ENCODE results near the gene NPFFR1.

Gene NPFFR1, protein sequence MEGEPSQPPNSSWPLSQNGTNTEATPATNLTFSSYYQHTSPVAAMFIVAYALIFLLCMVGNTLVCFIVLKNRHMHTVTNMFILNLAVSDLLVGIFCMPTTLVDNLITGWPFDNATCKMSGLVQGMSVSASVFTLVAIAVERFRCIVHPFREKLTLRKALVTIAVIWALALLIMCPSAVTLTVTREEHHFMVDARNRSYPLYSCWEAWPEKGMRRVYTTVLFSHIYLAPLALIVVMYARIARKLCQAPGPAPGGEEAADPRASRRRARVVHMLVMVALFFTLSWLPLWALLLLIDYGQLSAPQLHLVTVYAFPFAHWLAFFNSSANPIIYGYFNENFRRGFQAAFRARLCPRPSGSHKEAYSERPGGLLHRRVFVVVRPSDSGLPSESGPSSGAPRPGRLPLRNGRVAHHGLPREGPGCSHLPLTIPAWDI
- 0 to 0.20 (median 0.04) reads per million in 18 experiments for total RNA-seq

DNA sequence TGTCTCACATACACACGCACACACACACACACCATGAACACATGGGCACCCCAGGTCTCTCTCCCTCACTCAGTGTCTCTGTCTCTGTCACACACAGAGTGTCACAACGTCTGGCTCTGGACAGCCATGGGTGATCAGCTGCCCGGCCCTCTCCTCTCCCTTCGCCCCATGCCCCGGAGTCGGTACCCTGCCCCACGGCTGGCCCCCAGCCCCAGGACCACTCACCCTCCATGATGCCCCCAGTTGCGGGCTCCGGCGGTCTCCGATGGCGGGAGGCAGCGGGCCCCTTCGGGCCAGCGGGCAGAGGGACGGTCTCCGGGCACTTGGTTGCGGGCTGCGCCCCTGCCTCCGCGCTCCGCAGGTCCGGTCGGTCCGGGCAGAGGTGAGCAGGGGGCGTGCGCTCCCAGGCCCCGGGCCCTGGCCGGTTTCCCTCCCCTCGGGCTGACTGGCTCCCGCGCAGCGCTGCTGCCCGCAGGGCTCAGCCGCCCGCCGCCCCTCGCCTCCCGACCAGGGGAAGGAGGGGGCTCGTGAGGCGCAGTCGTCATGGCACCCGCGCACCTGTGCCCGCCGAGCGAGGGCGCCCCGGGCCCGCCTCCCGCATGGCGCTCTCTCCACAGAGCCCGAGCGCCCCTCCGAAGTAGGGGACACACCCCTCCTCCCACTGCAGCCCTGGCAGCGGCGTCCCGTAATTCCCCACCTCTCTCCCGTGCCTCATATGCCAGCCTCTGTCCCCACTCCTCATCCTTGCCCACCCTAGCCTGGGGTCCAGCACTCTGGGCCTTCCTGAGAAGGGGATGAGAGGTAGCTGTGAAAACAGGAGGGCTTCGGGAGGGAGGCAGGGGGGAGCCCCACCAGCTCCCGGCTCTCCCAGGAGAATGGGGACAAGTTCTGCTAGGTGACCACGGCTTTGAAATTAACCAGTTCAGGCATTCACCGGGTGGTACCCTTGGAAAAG, at the start of gene NPFFR1:
NPFFR1 (minus strand) TSS at position 560 of the 955 bp plus-strand sequence; CDS start at position 232, 328 bp downstream.
- DNase-seq: no peak

DNA sequence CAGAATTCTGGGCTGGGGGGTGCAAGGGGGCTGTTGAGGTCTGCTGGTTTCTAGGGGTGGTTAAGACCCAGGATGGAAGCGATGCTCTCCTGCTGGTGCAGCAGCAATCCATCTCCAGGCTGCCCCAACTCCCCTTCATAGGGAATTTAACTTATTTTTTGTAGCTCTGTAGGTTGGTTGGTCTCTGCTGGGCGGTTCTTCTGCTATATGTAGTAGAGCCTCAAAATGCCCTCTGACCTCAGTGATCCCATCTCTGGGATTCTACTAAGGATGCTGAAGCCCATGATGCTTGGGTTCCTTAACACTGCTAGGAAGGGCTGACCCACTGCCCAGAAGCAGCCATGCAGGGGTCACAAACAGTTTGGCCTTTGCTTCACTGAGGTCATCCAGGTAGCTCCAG, 49.5 kb upstream of the NPFFR1 start:
- DNase-seq: no peak

DNA sequence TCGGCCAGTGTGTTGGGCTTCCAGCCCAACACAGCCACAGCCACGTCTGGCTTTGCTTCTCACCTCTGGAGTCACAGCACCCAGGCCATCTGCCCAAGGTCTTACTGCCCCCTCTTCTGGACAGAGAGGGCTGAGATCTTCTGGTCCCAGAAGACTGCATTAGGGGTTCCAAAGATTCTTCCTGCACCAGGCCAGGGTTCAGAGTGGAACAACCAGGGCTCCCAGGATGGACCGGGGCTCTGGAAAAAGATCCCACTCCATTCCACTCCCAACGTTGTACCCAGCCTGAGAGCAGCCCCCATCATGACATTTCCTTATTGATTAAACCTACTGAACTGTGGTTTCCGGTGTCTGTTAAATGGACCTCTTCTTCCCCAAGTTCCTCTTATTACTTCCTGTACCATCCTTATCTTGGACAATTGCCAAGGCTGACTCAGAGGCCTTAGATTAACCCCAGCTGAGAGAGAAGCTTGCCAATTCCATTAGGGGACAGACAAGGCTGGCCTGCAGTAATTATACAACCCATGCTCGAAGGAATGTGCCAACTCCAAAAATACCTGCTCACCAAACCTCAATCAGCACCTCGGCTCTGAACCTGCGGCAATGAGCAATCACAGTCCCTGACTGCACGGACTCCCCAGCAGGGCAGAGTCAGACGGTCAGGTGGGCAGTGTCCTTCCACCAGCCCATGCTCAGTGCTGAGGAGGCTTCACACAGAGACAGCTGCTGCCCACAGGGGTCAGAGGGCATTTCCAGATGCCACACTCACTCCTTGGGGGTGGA, 47.9 kb upstream of the NPFFR1 start:
- peak; percentile 91 to 97 for DNase-seq

DNA sequence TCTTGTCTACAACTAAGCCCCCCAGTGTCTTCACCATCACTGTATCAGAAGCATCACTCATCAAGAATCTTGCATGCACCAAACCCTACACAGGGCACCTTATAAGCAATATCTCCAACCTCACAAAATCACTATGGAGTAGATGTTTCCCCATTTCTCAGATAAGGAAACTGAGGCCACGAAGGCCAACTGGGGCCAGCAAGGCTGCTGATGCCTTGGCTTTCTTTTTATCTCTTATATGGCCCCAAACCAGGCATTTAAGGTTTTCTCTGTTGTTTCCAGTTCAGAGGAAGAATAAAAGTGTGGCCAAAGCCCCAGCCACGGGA, 47.3 kb upstream of the NPFFR1 start:
- DNase-seq: no peak

DNA sequence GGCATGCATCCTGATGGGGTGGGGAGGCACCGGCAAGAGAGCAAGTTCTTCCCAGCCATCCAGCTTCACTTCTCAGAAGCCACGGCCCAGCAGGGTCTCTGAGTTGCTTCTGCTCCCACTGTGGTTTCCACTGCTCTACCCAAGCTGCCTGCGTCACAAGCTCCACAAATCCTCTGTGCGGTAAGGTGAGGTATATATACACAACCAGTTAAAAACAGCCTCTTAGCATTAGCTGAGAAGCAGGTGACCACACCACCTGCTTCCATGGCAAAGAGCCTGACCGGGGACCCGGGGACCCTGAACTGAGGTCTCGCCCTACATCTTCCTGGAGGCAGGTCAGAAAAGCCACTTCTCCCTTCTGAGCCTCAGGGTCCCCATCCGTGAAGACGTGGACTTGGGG, 46.9 kb upstream of the NPFFR1 start:
- no peak for DNase-seq

DNA sequence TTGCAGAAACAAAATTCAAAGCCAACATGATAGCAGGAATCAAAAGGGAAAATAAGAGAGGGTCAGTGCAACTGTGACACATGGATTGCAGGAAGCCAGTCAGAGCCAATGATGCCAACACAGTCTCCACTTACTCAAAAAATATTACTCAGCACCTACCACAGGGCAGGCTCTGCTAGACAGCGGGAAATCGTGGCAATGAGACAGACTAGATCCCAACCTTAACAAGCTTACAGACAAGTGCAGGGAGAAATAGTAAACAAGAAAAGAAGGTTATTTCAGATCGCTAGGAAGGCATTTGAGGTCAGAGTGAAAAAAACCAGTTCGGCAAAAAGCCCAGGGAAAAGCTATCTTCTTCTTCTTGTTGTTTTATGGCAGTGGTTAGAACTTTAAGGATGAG, 45.2 kb upstream of the NPFFR1 start:
- no peak for DNase-seq

DNA sequence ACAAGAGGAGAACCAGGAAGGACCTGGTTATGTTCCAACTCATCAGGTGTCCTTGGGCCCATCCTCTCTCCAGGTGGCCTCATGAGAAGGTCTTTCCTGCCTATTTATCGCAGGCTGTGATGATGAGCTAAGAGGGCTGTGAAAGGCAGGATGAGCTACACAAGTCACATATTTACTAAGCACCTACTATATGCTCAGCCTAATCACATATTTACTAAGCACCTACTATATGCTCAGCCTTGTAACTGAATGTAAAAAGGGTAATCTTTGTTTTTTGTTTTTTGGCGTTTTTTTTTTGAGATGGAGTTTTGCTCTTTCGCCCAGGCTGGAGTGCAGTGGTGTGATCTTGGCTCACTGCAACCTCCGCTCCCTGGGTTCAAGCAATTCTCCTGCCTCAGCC, 44.2 kb upstream of the NPFFR1 start:
- DNase-seq: no peak

DNA sequence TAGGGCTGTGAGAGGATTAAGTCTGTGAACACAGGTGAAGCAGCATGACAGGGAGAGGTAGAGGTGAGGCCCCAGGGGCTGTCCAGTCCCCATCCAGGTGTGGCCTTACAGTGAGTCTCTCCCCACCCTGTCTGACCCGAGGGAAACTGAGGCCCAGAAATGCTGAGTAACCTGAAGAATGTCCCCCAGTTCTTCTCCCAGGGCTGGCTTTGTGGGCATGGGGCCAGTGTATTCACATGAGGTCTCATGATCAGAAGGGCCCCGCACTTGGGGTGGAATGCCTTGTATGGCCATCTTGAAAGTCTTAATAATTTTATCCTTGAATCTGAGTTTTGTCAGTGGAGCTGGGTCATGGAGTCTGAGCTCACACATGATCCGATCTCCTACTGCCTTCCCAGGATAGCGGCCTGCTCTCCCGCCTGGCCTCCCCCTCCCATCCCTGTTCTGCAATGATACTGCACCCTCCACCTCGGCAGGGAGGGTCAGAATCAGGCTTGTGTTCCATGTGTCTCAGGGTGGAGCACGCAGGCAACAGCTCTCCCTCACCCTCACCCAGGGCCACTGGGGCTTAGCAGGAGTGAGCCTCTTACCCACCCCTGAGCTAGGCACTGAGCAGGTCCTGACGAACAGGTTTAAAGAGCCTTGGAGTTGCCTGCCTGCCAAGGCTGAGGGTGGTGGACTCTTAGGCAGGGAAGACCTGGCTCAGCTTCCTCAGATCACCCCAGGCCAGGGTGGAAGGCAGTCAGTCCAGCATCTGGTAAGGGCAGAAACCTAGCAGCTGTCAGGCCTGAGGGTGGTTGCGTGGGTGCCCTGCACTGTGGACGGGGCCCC, 41.4 kb upstream of the NPFFR1 start:
- no peak for DNase-seq

DNA sequence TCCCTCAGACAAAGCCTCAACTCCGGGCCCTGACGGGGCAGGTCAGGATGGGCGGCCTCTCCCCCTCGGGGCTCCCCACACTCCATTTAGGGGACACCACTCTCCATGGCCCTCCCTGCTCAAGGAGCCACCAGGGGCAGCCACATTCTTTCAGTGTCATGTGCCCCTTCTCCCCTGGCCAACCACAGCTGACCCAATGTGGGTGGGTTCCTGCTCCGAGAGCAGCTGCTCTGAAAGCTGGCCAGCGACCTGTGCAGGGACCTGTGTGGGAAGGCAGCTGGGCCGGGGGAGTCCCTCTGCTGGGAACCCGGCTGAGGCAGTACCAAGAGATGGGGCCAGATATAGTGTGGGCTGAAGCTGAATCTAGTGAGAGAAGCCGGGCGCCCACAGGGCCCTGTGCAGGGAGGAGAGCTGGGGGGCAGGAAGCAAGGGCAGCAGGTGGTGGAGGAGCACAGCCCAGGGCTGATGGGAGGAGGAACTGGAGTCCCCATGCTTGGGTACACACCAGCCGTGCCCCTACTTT, 40.6 kb upstream of the NPFFR1 start:
- DNase-seq: peak in 1 of 2 donors; percentile 37

DNA sequence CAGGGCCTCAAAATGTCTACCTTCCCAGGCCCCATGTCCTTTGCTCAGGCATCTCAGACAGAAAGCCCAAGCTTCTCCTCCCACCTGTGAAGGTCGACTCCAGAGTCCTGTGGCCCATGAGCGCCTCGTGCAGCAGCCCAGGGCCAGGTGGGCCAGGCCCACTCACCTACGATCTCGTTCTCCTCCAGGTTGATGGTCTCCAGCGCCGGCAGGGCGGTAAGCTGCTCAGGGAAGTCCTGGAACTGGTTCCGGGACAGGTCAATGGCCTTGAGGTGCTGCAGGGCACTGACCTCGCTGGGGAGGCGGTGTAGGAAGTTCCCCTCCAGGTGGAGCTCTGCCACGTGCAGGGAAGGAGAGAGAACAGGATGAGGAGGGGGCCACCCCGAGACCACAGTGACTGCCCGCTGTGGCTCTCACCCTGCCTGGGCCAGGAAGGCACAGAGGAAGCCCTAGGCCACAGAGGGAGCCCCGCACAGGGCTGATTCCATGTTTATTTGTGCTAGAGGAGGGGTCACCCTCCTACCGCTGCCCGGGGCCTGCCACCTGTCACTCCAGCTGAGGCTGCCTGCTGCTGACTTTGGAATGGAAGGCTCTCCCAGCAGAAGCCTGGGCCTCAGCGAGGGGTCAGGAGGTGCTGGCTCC, 40.0 kb upstream of the NPFFR1 start:
- DNase-seq: no peak

DNA sequence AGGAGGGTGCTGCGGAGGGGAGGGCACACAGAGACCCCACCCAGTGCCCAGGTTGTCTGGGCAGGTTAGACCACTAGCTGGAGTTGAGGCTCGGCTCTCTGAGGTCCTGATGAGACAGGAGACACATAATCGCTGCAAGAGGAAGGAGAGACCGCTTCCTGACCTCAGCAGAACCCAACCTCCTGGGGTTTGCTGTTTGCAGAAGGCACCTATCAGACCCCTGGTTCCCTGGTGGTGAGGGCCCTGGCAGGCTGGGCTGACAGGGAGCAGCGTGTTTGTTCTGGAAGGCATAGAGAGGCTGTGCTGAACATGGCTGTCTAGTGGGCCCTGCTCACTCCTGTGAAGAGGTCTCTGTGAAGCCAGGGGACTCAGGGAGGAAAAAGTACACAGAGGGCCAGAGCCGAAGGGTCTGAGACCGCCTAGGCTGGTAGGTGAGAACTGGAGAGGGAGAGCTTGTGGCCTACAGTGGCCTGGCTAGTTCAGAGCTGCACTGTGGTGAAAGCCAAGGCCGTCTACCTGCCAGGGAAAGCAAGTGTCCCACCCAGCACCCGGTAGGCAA, 39.4 kb upstream of the NPFFR1 start:
- no peak for DNase-seq

DNA sequence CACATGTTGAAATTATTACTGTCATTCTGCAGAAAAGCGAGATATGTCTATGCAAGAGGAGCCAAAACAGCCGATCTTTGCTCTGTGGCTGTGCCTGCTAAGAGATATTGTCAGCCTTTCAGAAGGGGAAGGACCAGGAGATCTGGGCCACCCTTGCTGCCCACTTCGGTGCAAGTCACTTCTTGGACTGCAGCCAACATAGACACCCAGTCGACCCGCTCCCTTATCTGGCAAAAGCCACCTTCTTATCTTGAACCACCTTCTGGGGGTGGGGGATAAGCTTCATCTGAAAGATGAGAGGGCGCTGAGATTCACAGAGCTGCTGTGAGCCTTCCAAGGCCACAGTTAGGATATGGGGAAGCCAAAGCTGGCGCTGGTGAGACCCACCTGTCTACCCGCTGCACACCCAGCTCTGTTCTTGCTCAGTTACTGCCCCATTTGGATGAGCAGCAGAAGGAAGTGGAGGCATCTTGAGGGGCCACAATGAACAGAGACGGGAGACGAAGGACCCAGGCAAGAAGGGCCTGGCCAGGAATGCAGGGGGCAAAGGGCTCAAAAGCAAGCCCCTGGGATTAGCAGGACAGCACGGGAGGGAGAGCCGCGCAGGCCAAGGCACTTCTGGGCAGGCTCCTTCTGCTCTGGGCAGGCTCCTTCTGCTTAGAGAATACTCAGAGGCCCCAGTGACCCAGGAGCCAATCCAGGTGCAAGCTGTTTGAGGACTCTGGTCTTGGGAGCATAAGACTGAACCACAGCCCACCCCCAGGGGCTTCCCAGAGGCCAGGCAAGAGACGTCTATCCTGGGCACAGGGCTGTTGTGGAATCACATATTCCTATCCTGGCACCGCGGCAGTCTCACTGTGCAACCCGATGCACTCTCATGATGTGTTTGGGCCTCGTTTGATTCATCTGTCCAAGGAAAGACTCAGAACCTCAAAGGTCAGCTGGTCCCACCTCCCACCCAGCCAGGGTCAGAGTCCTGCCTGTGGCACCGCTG, 38.4 kb upstream of the NPFFR1 start:
- DNase-seq: no peak

DNA sequence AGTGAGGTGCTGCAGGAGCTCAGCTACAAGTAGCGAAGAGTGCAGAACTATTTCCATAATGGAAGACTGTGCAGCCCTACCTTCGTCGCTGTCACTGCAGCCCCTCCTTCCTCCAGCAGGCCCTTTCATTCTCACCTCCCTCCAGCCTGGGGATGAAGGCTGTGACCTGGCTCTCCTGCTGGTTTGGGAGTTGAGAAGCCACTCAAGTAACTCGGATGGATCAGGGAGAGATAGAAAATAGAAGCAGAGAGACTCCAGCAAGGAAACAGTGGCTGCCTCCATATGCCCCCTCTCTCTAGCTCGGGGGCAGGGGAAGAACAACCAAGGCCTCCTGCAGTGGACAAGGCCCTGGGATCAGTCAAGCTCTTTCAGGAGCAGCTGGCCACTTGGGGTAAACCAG, 37.4 kb upstream of the NPFFR1 start:
- no peak for DNase-seq

DNA sequence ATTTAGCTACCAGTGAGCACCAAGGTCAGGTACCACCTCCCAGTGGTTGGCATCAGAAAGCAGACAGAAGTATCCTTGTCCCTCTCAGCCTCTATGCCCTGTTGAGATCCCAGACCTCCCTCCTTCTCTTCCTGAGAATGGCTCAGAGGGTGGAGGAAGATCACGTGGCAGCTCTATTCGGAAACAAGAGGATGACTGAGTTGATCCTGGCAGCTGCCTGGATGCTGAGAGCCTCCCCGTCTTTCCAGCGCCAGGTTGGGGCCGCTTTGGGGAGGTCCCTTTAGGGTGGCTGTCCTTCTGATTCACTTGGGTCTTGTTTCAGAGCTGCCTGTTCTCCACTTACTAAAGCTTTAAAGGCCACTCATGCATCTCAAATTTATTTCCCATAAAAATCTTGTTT, 36.9 kb upstream of the NPFFR1 start:
- DNase-seq: no peak

DNA sequence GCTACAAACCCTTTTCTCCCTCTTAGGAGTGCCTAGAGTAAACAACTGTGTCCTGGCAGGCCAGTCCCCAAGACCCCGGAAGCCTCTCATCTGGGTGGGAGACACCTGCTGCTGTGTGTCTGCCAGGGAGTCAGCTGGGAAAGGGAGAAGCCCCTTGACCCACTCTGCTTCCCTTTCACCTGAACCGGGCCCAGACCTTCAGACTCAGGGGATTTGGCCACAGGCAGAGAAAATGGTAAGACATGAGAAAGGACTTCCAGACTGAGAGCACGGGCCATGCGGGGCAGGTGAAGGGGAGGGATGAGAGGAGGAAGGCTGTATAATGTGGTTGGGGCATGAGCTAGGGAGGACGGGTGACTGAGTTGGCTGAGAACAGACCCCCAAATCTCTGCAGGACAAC, 36.0 kb upstream of the NPFFR1 start:
- no peak for DNase-seq

DNA sequence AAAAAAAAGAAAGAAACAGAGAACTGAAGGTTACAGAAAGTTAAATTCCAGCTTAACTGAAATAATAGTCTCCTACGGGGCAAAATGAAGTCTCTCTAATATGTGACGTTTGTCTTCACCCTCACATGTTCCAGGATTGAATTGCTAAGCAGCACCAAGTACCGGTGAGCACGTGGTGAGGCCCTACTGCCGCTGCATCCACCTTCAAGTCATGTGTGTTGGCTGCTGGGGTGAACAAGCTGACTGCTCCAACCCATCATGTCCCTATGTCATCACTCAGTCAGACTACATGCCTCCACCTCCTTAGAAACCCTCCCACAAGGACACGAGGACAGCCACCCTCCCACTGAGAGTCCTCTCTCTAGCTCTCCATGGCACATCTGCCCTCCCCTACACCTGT, 35.4 kb upstream of the NPFFR1 start:
- no peak for DNase-seq

DNA sequence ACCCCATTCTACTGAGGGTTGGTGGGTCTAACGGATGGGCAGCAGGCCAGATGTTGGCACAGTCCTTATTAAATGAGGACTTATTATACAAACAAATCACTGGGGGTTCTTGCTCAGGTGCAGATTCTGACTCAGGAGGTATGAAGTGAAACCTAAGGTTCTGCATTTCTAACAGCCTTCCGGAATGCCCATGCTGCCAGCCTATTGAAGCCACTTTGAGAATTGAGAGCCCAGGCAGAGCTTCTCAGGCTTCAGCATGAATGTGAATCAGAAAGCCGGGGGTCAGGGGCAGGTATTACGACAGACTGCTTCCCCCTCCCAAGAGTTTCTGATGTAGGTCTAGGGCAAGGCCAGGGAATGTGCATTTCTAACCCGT, 34.1 kb upstream of the NPFFR1 start:
- no peak for DNase-seq

DNA sequence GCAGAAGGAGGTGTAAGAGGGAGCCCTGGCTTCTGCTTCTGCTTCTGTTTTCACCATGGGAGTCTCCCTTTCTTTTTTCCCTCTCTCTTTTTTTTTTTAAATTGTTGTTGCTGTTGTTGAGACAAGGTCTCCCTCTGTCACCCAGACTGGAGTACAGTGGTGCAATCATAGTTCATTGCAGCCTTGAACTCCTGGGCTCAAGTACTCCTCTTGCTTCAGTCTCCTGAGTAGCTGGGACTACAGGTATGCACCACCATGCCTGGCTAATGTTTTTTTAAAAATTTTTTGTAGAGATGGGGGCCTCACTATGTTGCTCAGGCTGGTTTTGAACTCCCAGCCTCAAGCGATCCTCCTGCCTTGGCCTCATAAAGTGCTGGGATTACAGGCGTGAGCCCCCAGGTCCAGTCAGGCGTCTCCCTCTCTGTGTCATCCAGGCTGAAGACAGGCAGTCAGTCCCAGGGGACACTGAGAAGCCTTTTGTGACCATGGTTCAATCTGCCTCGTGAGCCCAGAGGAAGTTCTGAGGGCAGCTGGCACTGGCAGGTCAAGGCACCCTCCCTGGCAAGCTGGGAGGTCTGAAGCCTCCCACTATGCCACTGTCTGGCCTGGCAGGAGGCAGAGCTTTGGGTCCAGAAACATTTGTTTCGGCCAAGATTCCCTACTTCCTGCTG, 33.6 kb upstream of the NPFFR1 start:
- no peak for DNase-seq

DNA sequence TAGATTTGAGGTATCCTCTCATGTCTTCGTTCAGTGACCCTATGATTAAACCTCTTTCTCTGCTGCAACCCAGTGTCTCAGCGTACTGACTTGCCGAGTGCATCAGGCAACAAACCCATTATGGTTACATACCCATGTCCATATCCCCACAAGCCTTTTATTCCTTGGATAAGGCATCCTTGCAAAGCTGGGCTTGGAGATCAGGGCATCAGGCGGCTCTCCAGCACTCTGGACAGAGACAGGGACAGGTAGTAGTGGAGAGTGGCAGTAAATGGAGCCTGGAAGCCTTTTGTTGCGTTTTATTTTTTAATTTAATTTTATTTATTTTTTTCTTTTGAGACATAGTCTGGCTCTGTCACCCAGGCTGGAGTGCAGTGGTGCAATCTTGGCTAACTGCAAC, 32.0 kb upstream of the NPFFR1 start:
- no peak for DNase-seq

All from inflammatory macrophage (primary cell).